Thyroid gland (tissue), 4 donors: ENCODE results near the gene UGT1A10. TPM values are rescaled to one million over a fixed set of nuclear protein-coding genes. Genes with fewer than 3 reads are reported as not detected.
"Not testable (repeated sequence)": the region's sequence is repeated elsewhere in the genome, so short reads cannot be mapped to it uniquely, and the experiment has no call there.

Experiments used
- DNase-seq, 2 donors: peaks; one replicate each; pipeline ENCODE4 v3.0.0-alpha.2; 2019
- H3K27ac ChIP-seq, 3 donors: fragments of 200-600 bp; sonication (generic); 1 replicate in 2 of 3; 2 replicates in 1 of 3; pipeline ENCODE4 v1.5.1; 2016 to 2019; ENCODE audit warnings: mild to moderate bottlenecking in 1 of 3, moderate library complexity in 1 of 3
- H3K27me3 ChIP-seq: fragments of 200-600 bp; sonication (generic); one replicate; pipeline ENCODE4 v1.5.1; 2019
- H3K36me3 ChIP-seq, 2 donors: fragments of 200-600 bp; sonication (generic); one replicate each; pipeline ENCODE4 v1.5.1; 2016 to 2019
- H3K4me1 ChIP-seq, 2 donors: fragments of 200-600 bp; sonication (generic); one replicate each; pipeline ENCODE4 v1.5.1; 2017 to 2019
- H3K4me3 ChIP-seq, 3 donors: fragments of 200-600 bp; sonication (generic); replicated peaks in 1 of 3; 1 replicate in 2 of 3; 2 replicates in 1 of 3; pipeline ENCODE4 v1.5.1; 2016; ENCODE audit warnings: mild to moderate bottlenecking in 1 of 3
- H3K9me3 ChIP-seq: fragments of 200-600 bp; sonication (generic); one replicate; pipeline ENCODE4 v1.5.1; 2017
- CTCF ChIP-seq, 6 experiments: fragments of 200-600 bp in 3 of 6; fragments of 450-650 bp in 3 of 6; sonication (generic) in 3 of 6; IDR thresholded peaks; one replicate each; pipeline ENCODE4 v1.5.1; 2016 to 2019; ENCODE audit warnings: antibody characterized with exemption in 6 of 6, mild to moderate bottlenecking in 2 of 6, inconsistent platforms in 1 of 6, moderate library complexity in 1 of 6
- POLR2A ChIP-seq, 2 donors: fragments of 450-650 bp; IDR thresholded peaks; one replicate each; pipeline ENCODE4 v1.6.1; 2017; ENCODE audit warnings: antibody characterized with exemption in 2 of 2, mild to moderate bottlenecking in 2 of 2, moderate library complexity in 1 of 2
- WGBS, 2 donors: methylation state at CpG; one replicate each; pipeline ENCODE4 v1.1.5; 2017; 5-methylcytosine and 5-hydroxymethylcytosine counted together
- intact Hi-C: fragments of 100-400 bp; cut with DNase I; formaldehyde crosslinking; loops from one replicate; pipeline ENCODE4 v1.15.1; 2023
- total RNA-seq, 4 donors: library from RNA; depleted of rRNA; stranded (reverse); fragments of >200 nt; gene quantifications; one replicate each; pipeline ENCODE4 v1.2.3, GENCODE V29; 2016

UGT1A10 gene
- total RNA-seq, 4 donors from 2014 or later = 0.27 TPM; not detected in 3

- Histone ChIP-seq H3K27me3 (no peaks in the 10 kb centered on the region), H3K9me3 (no peaks in the 10 kb centered on the region), H3K27ac (no peak within 1 kb of the TSS), H3K36me3 (no peaks in the 10 kb centered on the region), H3K4me3 (no peak within 1 kb of the TSS), H3K4me1 (no peaks in the 10 kb centered on the region)
- intact Hi-C loops = no loop called here
- 84 to 88% methylated on average over 12 to 13 of the region's 14 CpGs for WGBS, 2 donors
- DNase-seq = no peak
- no peak for TF ChIP-seq POLR2A (IDR thresholded peaks at IDR 0.05)
- TF ChIP-seq CTCF (IDR thresholded peaks at IDR 0.05) = no peak
Measured at GRCh38 chr2:233712611-233713261, 76.5 kb downstream of the UGT1A10 start, which contains the start of gene UGT1A5. Gene UGT1A5, plus strand, starts transcription at chr2:233712907. Its CDS starts 85 bp downstream, at chr2:233712992.

- H3K9me3 ChIP-seq = no peaks in the 10 kb centered on the region
- H3K27me3 ChIP-seq = no peaks in the 10 kb centered on the region
- WGBS, 2 donors = 67 to 76% methylated on average over 7 of the region's 7 CpGs
- H3K36me3 ChIP-seq = no peaks in the 10 kb centered on the region
- TF ChIP-seq POLR2A (IDR thresholded peaks at IDR 0.05) = no peak
- TF ChIP-seq CTCF (IDR thresholded peaks at IDR 0.05) = no peak
- H3K4me3 ChIP-seq = no peak overlapping the region
- intact Hi-C loops = no loop called here
- no peak overlapping the region for H3K27ac ChIP-seq
- DNase-seq = no peak
- H3K4me1 ChIP-seq = no peaks in the 10 kb centered on the region
Measured at GRCh38 chr2:233713262-233713615, 77.0 kb downstream of the UGT1A10 start.

- no peaks in the 10 kb centered on the region for H3K27me3 ChIP-seq
- no peaks in the 10 kb centered on the region for H3K4me1 ChIP-seq
- TF ChIP-seq POLR2A (IDR thresholded peaks at IDR 0.05) (no peak), CTCF (IDR thresholded peaks at IDR 0.05) (no peak)
- WGBS, 2 donors = 82 to 88% methylated on average over 2 of the region's 2 CpGs
- no peaks in the 10 kb centered on the region for H3K36me3 ChIP-seq
- no peak overlapping the region for H3K27ac ChIP-seq
- intact Hi-C loops = no loop called here
- no peak overlapping the region for H3K4me3 ChIP-seq
- H3K9me3 ChIP-seq = no peaks in the 10 kb centered on the region
- no peak for DNase-seq
Measured at GRCh38 chr2:233714121-233714520, 77.9 kb downstream of the UGT1A10 start.

GRCh38 chr2:233718552-233718951 is 82.3 kb downstream of the UGT1A10 start, which contains the start of gene UGT1A4:
Gene UGT1A4, plus strand, starts transcription at chr2:233718736. Its CDS starts 85 bp downstream, at chr2:233718821.
- Histone ChIP-seq H3K36me3 (no peaks in the 10 kb centered on the region), H3K27me3 (no peaks in the 10 kb centered on the region), H3K4me3 (no peak within 1 kb of the TSS), H3K27ac (no peak within 1 kb of the TSS), H3K4me1 (no peaks in the 10 kb centered on the region), H3K9me3 (no peaks in the 10 kb centered on the region)
- WGBS, 2 donors = 81 to 91% methylated on average over 6 to 7 of the region's 7 CpGs
- TF ChIP-seq POLR2A (IDR thresholded peaks at IDR 0.05) (no peak), CTCF (IDR thresholded peaks at IDR 0.05) (no peak)
- intact Hi-C loops = no loop called here
- no peak for DNase-seq

- Histone ChIP-seq H3K9me3 (no peaks in the 10 kb centered on the region), H3K4me3 (no peak within 1 kb of the TSS), H3K36me3 (no peaks in the 10 kb centered on the region), H3K4me1 (no peaks in the 10 kb centered on the region), H3K27me3 (no peaks in the 10 kb centered on the region), H3K27ac (no peak within 1 kb of the TSS)
- intact Hi-C loops = no loop called here
- WGBS, 2 donors = 88 to 89% methylated on average over 8 of the region's 8 CpGs
- TF ChIP-seq CTCF (IDR thresholded peaks at IDR 0.05) = no peak
- no peak for TF ChIP-seq POLR2A (IDR thresholded peaks at IDR 0.05)
- no peak for DNase-seq
Measured at GRCh38 chr2:233728723-233729301, 92.6 kb downstream of the UGT1A10 start, which contains the start of gene UGT1A3. Gene UGT1A3, plus strand, starts transcription at chr2:233729042. Its CDS starts 85 bp downstream, at chr2:233729127.

DNA sequence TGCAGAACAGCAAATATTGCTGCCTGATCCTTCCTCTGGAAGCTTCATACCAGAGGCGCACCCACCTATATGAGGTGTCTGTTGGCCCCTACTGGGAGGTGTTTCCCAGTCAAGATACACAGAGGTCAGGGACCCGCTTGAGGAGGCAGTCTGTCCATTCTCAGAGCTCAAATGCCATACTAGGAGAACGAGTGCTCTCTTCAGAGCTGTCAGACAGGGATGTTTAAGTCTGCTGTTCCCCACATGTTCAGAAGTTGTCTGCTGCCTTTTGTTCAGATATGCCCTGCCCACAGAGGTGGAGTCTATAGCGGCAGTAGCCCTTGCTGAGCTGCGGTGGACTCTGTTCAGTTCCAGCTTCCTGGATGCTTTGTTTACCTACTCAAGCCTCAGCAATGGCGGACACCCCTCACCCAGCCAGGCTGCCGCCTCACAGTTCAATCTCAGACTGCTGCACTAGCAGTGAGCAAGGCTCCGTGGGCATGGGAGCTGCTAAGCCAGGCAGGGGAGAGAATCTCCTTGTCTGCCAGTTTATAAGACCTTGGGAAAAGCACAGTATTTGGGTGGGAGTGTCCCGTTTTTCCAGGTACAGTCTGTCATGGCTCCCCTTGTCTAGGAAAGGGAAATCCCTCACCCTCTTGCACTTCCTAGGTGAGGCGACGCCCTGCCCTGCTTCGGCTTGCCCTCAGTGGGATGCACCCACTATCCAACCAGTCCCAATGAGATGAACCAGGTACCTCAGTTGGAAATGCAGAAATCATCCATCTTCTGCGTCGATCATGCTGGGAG is 100.8 kb downstream of the UGT1A10 start:
- H3K36me3 ChIP-seq, intact Hi-C loops, DNase-seq, H3K4me3 ChIP-seq, H3K9me3 ChIP-seq, H3K27me3 ChIP-seq, H3K4me1 ChIP-seq, H3K27ac ChIP-seq: not testable (repeated sequence)
- 85 to 91% methylated on average over 10 to 13 of the region's 14 CpGs for WGBS, 2 donors
